Non-pigmented ciliary epithelial cell (primary cell): ENCODE measurements around the gene PRRG3.
"Not testable (repeated sequence)": the region's sequence is repeated elsewhere in the genome, so short reads cannot be mapped to it uniquely, and the experiment has no call there.

ENCODE experiments used
- DNase-seq: peaks from one replicate; pipeline ENCODE4 v3.0.0-alpha.2; 2010; ENCODE audit warnings: low read depth

The PRRG3 gene

DNA sequence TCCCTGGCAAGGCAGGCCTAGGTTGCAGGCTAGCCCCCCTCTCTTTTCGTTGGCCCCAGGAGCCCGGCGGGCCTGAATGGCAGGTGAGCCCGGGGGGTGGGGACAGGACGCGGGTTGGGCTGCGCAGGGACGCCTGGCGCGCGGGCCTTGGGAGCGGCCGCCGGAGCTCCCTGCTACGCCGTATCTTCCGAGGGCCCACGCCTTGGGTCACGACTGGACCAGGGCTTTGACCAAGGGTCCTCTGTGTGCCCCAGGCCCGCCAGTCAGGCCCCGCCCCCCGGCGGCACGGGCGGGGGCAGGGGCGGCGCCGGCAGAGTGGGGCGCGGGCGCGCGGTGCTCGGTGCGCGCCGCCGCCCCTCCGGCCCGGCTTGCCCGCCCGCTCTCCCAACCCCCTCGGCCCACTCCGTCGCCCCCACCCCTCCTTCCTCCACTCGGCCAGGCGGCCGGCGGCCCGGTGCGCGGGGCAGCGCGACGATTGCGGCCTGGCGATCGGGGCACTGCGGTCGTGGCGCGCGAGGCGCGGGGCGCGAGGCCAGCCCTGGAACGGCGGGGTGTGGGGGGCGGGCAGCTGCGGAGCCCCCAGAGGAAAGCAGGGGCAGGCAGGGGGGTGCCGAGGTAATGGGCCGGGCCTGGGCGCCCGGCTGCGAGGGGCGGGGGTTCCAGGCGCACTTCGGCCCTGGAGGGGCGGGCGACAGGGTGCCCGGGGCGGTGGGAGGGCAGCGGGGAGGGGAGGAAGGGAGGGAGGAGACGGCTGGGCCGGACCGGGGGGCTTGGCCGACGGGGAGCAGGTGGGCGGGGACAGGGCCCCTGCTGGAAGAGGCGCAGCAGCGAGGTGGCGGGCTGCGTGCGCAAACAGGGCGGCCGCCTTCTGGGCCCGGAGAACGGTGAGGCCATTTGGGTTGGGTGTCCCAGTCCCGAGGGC is at the start of gene PRRG3:
Gene PRRG3, plus strand, starts transcription at position 798 of the 922 bp plus-strand sequence. CDS start 3,357 bp downstream, outside the sequence.
- no peak for DNase-seq

DNA sequence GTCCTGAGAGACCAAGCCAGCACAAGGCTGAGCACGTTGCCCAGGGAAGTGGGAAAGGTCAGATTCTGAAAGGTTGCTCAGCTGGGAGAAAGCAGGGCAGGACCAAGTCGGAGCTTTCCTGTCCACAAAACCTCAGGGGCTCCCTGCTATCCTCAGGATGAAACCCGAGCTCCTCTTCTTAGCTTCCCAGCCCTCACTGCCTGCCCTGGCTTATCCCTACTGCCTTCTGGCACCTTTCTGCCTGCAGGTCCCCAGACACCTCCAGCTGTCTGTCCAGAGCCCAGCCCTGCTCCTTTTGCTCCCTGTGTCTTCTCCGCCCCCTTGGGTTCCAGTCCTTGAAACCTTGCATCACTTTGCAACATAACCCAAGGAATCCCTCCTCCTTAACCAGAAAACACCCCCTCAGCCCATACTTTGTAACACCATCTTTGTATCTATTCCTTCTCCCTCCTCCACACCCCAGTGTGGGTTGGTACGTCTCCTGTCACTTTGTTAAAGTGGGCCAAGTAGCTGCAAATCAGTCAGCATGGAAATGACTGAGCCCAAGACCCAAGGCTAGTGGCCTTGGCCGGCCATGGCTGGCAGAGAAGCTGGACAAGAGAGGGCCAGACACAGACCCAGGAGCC is 20.0 kb upstream of the PRRG3 start:
- DNase-seq = no peak

DNA sequence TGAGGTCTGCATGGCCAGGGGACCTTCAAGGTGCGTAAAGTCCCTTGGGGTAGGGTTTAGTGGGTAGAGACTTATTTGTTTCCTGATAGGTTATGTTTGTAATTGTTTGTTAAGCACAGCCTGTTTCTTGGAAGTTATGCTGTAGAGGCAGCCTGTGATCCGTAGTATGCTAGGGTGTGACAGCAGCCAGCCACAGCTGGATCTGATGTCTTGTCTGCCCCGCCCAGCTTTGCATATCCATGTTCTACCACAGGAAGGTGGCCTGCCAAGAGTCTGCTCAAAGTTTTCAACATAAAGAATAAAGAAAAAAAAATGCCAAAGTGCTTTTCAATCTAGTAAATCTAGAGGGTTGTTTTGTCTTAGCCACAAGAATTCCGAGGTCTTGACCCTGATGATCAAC is 19.1 kb upstream of the PRRG3 start:
- no peak for DNase-seq

DNA sequence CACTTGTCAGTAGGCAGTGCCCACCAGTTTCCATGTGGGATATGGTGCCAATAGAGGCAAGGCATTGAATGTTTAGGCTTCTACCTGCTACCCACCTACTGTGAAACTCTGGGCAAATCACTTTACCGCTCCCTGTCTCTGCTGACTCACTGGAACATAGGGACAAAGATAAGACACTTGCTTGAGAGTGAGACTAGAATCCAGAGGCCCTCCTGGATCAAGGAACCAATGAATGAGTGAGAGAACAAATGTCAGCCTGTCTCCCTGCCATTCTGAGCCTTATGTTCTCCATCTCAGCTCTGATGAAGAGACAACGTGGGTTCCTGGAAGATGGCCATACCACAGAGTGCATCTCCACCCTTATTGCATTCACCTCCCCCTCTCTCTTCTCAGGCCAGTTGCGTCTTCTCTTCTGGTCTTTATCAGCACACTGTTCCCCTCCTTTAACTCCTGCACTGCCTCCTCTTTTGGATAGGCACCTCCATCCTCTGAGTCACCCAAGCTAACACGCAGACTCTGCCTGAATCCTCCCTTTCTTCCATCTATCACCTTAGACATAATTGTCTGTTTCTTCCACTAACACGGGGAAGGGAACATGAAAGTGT is 15.4 kb upstream of the PRRG3 start:
- no peak for DNase-seq

DNA sequence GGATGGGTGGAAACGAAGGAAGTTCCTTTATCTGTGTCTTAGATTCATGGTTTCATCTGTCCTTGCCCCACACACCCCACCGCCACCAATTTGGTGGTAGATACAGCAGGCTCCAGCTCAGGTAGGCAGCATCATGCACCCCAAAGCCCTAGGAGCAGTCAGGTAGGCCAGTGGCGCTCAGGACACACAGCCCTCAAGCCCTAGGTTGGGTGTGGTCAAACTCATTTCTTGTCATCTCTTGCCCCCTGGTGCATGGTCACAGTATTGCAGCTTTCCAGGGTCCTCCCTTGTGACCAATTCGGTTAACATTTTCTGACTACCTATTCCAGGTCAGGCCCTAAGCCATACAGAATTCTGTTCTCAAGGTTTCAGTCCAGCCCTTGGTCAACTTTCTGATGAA is 14.5 kb upstream of the PRRG3 start:
- DNase-seq = peak; percentile 2

DNA sequence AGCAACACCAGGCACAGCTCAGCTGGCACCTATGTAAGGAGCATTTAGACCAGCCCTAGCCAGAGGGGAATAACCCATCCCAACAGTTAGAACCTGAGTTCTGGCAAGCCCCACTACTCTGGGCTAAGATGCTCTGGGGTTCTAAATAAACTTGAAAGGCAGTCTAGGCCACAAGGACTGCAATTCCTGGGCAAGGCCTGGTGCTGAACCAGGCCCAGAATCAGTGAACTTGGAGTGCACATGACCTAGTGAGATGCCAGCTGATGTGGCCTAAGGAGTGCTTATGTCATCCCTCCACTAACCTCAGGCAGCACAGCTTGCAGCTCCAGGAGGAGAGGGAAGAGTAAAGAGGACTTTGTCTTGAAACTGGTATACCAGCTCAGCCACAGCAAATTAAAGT is 7.6 kb upstream of the PRRG3 start:
- no peak for DNase-seq

DNA sequence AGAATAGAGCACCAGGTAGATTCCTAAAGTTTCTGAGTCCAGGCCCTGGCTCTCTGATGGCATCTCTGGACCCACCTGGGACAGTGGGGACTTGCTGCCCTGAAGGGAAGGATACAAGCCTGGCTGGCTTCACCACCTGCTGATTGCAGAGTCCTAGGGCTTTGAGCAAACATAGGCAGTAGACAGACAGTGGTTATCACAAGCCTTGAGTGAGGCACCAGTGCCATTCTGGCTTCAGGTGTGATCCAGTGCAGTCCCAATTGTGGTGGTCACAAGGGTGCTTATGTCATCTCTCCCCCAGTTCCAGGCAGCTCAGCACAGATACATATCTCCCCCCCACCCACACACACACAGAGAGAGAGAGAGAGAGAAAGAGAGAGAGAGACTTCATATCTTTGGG is 6.6 kb upstream of the PRRG3 start:
- DNase-seq = no peak

DNA sequence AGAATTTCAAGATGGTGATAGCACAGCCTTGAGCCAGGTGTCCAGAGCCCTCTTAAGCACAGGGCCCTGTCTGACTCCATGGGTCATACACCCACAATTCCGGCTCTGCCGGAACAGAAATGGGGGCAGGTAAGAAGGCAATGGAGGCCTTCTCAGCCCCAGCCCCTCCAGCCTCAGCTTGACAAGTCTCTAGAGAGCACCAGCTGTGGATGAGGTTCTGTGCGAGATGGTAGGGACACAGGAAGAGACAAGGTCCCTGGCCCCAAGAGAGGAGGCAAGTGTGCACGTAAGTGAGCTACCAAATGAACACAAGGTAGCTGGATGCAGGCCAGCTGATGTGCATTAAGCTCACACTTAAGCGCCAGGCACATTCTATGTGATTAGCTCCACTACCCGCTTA is 2.4 kb upstream of the PRRG3 start:
- DNase-seq = no peak

DNA sequence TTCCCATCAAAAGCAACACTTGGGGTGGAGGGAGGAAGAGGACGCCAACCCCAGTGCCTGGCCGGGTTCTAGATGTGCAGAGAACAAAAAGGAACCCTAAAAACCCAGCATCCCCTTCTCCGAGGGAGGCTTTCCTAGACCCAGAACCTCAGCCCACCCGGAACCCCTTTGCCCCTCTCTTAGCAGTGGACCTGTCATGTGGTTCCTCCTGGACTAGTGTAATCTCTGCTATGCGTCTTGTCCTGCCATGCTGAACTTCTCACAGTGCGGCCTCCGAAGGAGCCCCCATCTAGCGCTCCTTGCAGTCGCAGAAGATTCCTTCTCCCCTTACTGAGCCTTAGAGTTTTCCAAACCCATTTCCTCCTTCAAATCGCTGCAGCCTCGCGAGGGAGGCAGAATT is 1.1 kb upstream of the PRRG3 start:
- DNase-seq = no peak

DNA sequence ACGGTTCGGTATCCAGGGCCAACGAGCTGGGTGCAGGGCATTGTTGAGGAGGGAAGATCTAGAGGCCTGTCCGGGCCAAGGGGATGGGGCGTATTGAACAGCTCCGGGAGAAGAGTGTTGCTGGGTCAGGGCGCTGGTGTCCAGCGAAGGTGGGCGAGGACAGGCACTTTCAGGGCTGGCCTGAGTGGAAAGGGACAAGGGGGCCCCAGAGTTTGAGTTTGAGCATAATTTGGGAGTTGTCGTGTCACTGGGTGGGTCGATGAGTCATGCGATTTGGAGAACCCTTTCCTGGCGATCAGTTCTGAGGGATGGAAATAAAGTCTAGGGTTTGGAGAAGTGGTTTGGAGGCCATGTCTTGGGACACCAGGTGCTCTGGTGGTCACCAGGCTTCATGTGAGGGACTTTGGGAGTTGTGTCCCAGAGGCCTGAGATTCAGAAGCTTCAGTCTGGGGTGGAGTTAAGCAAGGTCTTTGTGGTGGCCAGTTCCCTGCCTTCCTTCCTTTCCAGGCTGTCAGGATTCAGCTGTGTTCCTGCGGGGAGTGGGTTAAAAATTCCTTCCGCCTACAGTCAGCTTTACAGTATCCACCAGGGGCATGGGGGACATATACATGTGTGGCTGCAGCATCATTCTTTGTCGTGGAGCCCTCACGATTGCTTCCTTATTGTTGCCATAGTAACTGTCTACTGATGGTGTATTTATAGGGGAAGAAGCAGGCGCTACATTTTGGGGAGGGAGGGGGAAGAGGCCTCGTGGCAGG is 504 bp downstream of the PRRG3 start:
- no peak for DNase-seq

DNA sequence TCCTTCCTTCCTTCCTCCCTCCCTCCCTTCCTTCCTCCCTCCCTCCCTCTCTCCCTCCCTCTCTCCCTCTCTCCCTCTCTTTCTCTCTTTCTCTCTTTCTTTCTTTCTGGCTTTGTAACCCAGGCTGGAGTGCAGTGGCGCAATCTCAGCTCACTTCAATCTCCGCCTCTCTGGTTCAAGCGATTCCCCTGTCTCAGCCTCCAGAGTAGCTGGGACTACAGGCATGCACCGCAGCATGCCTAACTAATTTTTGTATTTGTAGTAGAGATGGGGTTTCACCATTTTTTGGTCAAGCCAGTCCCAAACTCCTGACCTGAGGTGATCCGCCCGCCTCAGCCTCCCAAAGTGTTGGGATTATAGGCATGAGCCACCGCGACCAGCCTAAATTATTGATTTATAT is 1.8 kb downstream of the PRRG3 start:
- not testable (repeated sequence) for DNase-seq

DNA sequence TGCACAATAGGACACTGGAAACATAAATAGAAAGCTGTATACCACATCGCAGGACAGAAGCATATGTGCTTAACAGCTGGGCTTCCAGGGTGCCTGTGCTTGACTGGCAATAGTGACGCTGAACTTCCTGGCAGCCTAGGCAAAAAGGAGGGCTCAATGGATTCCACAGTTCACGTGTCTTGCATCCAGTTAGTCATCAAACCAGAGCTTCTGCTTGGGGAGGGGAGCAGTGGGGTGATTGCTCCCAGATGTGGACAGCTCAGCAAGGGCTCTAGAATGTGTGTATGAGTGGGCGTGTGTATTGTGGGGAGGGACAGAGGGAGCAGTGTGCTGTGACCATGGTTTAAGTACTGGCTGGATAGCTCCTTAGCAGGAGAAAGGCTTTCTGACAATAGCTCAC is 2.3 kb downstream of the PRRG3 start:
- peak; percentile 10 for DNase-seq

DNA sequence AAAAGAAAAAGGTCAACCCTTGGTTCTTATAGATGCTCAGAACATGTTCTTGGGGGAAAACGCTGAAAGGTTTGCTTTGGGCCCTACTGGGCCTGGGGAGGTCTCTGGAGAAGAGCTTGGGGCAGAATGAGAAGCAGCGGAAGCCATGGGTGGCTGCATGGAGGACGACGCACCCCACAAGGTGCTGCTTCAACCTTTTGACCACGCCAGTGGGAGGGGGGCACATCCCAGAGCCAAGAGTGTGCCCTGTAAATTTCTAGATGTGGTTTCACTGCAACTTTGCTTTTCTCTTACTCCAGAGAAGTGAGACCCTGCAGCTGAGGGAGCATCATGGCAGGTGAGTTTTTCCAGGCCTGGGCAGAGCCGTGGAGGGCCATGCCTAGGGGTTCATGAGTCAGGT is 3.2 kb downstream of the PRRG3 start:
- DNase-seq = no peak

DNA sequence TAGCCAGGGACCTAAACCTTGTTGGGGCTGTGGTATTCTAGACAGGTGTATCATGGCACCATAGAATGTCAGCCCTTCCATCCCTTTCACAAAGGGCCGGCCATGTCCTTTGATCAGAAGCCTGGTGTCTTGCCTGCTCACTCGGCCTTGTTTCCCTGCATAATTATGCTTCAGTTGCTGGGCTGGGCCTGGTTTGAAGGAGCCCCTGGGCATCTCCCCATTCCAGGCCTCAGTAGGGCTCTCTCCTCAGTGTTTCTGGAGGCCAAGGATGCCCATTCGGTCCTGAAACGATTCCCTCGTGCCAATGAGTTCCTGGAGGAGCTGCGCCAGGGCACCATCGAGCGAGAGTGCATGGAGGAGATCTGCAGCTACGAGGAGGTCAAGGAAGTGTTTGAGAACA is 4.5 kb downstream of the PRRG3 start:
- DNase-seq = no peak

DNA sequence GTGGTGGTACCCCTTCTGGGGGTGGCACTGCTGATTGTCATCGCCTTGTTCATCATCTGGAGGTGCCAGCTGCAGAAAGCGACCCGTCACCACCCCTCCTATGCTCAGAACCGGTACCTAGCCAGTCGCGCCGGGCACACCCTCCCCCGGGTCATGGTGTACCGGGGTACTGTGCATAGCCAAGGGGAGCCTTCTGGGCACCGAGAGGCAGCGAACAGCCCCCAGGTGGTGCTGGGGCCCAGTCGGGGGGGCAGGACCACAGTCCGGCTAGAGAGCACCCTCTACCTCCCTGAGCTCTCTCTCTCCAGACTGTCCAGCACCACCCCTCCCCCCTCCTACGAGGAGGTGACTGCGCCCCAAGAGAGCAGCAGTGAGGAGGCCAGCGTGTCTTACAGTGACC is 5.3 kb downstream of the PRRG3 start:
- DNase-seq = no peak

DNA sequence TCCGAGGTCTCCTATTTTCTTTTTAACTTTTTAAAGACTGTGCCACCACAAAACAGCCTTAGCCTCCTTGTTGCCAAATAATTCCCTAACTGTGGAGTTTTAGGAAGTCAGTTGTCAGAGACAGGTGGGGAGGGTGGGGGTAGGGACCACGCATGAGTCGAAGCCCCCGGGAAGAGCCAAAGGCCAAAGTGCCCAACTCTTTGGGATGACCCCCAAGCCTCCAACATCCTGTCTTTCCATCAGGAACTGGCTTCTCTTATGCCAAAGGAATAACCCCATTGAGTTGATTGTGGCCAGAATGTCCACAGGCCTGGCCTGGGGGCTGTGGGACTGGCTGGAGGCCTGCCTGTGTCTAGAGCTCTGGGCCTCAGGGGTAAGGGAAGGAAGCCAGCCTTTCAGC is 5.8 kb downstream of the PRRG3 start:
- DNase-seq = no peak

DNA sequence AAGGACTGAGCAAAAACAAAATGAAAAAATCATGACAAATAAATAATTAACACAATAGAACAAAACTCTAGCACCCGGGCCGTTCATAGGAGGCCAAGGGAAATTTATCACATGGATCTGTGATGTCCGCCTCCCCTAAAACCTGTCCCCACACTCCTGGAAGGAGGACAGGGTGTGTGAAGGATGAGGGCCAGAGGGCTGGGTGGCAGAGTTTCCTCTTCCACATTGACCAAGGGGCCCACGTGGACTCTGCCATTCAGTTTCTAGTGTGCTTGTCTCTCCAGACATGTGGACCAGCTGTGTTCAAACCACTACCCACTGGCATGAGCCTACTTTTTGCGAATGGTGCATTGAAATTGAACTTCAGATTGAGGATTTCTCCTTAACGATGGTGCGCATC is 6.3 kb downstream of the PRRG3 start:
- no peak for DNase-seq

DNA sequence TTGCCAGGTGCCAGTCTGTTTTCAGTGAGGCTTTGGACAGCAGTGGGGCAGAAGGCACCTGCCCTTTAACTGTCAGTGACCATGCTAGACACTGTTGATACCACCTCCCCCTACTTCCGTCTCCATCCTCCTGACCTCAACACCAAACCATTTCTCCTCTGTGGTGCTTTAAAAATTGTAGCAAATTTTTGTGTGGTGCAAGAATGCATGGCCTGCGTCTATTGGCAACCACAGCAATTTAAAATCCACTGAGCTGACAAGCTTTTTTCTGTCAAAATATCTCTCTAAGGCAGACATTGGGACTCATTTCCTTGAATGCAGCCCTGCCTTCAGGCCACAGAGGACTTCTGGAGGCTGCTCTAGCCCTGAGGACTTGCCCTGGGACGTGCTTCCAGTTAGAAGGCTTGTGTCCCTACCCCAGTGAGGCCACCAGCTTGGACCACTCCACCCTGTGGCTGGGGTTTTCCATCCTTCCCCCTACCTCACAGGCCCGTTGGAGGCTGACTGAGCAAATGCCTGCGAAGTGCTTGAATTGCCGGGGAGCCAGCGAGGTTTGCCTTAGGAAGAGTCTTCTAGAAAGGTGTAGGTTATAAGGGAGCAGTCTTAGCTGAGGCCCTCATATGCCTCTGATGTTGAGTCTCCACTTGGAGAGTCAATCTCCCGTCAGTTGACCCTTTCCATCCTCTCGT is 6.9 kb downstream of the PRRG3 start:
- DNase-seq = no peak

DNA sequence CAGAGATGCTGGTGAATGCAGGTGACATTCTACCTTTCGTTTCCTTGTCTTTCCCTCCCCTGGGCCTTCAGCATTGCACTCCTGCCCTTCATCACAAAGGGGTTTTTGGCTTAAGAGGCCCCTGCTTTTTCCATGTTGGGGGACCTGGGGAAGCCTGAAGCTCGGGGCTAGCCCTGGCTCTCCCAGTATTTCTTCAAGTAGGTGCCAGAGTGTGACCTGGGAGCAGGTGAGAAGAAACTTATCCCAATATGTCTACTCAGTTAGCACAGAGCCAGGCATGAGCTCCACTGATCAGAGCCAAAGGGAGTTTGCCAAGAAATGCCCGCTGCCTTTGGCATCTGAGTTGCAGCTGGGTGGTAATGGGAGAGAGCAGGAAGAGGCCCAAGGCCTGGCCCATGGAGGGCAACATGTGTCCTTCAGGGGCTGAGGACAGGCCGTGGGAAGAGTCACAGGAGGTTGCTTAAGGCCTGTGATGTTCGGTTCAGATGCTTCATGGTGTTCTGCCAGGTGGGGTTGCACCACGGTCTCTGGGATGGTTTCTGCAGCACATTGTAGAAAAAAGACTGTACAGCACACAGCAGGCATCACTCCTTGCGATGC is 7.6 kb downstream of the PRRG3 start:
- no peak for DNase-seq

DNA sequence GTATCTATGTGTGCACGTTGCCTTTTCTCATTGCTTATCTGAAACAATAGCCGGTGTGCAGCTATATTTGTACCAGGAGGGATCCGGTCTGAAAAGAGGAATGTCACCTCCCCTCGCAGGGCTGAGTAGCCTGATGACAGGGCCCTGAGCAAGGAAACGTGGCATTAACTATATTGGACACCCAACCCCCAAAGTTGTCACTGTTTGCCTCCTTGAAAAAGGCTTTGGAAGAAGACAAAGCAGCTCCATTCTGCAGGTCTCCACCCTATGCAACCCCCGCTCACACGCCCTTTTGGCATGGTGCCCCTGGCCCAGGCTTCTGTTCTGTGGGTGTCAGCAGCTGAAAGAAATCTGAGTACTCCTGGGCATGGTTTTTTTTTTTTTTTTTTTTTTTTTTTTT is 8.2 kb downstream of the PRRG3 start:
- no peak for DNase-seq

DNA sequence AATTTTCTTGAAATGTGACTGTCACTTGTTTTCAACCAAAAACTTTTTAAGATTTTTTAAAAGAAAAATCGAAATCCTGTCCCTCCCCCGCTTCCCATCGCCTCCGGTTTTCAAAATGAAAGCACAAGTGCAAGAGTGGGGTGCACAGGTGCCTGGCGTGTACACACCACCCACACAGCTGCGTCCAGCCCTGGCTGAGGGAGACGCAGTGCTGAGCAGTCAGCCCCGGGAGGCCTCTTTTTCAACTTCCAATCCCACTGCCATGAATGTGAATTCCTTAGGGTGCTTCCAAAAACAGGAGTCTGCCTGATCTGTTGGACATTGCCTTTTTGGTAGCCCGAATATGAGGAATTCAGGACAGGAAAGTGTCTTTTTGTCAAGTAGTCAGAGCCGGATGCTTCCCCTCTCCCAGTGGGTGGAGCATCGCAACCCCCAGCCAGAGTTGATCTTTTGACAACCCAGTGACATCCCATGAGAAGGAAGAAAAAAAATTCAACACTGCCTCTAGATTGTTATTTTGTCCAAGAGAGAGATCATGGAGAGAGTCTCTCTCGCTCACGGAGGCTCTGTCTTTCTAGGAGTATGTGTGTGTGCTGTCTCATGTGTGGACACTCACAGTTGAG is 8.9 kb downstream of the PRRG3 start:
- no peak for DNase-seq
